HepG2 (cell line): ENCODE measurements around the gene PNN. TPM values are rescaled to one million over a fixed set of nuclear protein-coding genes. Genes with fewer than 3 reads are reported as not detected.

Source experiments
- AKNA ChIP-seq: sonication (generic); formaldehyde crosslinking; IDR thresholded peaks from 2 replicates; pipeline ENCODE4 v1.4.0; 2020; ENCODE audit warnings: missing genetic modification reagents, borderline replicate concordance
- ATF3 ChIP-seq: sonication (generic); formaldehyde crosslinking; IDR thresholded peaks from 2 replicates; pipeline ENCODE4 v1.4.0; 2020; ENCODE audit warnings: missing genetic modification reagents
- ATF4 ChIP-seq, 2 experiments: fragments of 450-650 bp in 1 of 2; sonication (generic) in 1 of 2; formaldehyde crosslinking; IDR thresholded peaks; 2 replicates each; pipeline versions ENCODE4 v1.5.0 to v1.8.0; 2020 to 2022; ENCODE audit warnings: mild to moderate bottlenecking in 1 of 2, missing genetic modification reagents in 1 of 2
- CCAR2 ChIP-seq: fragments of 200-400 bp; formaldehyde crosslinking; optimal IDR thresholded peaks from 2 replicates; pipeline ENCODE3; 2018; ENCODE audit warnings: low read depth, mild to moderate bottlenecking, low read length, moderate library complexity
- E2F1 ChIP-seq: sonication (generic); formaldehyde crosslinking; IDR thresholded peaks from 2 replicates; pipeline ENCODE4 v1.5.0; 2020; ENCODE audit warnings: missing genetic modification reagents
- ELF3 ChIP-seq: IDR thresholded peaks from 2 replicates; pipeline ENCODE4 v1.6.1; 2016; ENCODE audit warnings: missing genetic modification reagents, missing compliant biosample characterization
- FOXJ3 ChIP-seq: sonication (generic); formaldehyde crosslinking; IDR thresholded peaks from 2 replicates; pipeline ENCODE4 v1.4.0; 2020; ENCODE audit warnings: missing genetic modification reagents, mild to moderate bottlenecking, borderline replicate concordance
- HOXA3 ChIP-seq: sonication (generic); formaldehyde crosslinking; IDR thresholded peaks from 2 replicates; pipeline ENCODE4 v1.5.0; 2020; ENCODE audit warnings: missing genetic modification reagents
- MIXL1 ChIP-seq: IDR thresholded peaks from 2 replicates; pipeline ENCODE4 v1.6.1; 2016
- NFATC3 ChIP-seq: sonication (generic); formaldehyde crosslinking; IDR thresholded peaks from 2 replicates; pipeline ENCODE4 v1.5.1; 2020; ENCODE audit warnings: mild to moderate bottlenecking, missing genetic modification reagents
- PRPF4 ChIP-seq: fragments of 200-400 bp; formaldehyde crosslinking; IDR thresholded peaks from 2 replicates; pipeline ENCODE4 v1.6.1; 2016; ENCODE audit warnings: low read length, low read depth; ENCODE audit not compliant: poor library complexity, severe bottlenecking
- RAD51 ChIP-seq: fragments of 450-650 bp; IDR thresholded peaks from 2 replicates; pipeline ENCODE4 v1.6.1; 2016; ENCODE audit warnings: borderline replicate concordance
- RXRB ChIP-seq: IDR thresholded peaks from 2 replicates; pipeline ENCODE4 v1.6.1; 2016; ENCODE audit warnings: borderline replicate concordance, missing genetic modification reagents, missing compliant biosample characterization
- ZGPAT ChIP-seq: IDR thresholded peaks from 2 replicates; pipeline ENCODE4 v1.6.1; 2016; ENCODE audit warnings: mild to moderate bottlenecking
- ZIK1 ChIP-seq: sonication (generic); formaldehyde crosslinking; IDR thresholded peaks from 2 replicates; pipeline ENCODE4 v1.5.0; 2020; ENCODE audit warnings: mild to moderate bottlenecking, low read depth, missing genetic modification reagents, borderline replicate concordance
- ZNF160 ChIP-seq: sonication (generic); formaldehyde crosslinking; IDR thresholded peaks from 2 replicates; pipeline ENCODE4 v1.8.0; 2022; ENCODE audit warnings: mild to moderate bottlenecking, inconsistent platforms, missing genetic modification reagents
- ZNF225 ChIP-seq: sonication (generic); formaldehyde crosslinking; IDR thresholded peaks from 2 replicates; pipeline ENCODE4 v1.4.0; 2020; ENCODE audit warnings: mild to moderate bottlenecking, missing genetic modification reagents
- ZNF510 ChIP-seq: sonication (generic); formaldehyde crosslinking; IDR thresholded peaks from 2 replicates; pipeline ENCODE4 v1.4.0; 2020; ENCODE audit warnings: low read depth, mild to moderate bottlenecking, missing genetic modification reagents
- ZNF546 ChIP-seq: sonication (generic); formaldehyde crosslinking; conservative IDR thresholded peaks from 2 replicates; pipeline ENCODE4 v1.8.1; 2023; ENCODE audit warnings: mild to moderate bottlenecking, missing genetic modification reagents
- ZNF644 ChIP-seq: IDR thresholded peaks from 2 replicates; pipeline ENCODE4 v1.6.1; 2016; ENCODE audit warnings: low read depth
- ZNF7 ChIP-seq: IDR thresholded peaks from 2 replicates; pipeline ENCODE4 v1.6.1; 2016; ENCODE audit warnings: missing biosample characterization, missing genetic modification reagents
- polyA plus RNA-seq, 8 experiments: library from polyadenylated mRNA; depleted of rRNA in 3 of 8; stranded (reverse) in 7 of 8; unstranded in 1 of 8; fragments of >200 nt; fragmentation: Illumina TruSeq in 4 of 8; extraction: Trizol in 4 of 8; gene quantifications; 2 replicates each; pipeline versions ENCODE4 v1.2.1 to v1.2.3, GENCODE V29; 2011 to 2016; ENCODE audit warnings: low read depth in 4 of 8, missing spikeins in 1 of 8, mixed read lengths in 1 of 8; ENCODE audit not compliant: insufficient read depth in 1 of 8
- total RNA-seq, 5 experiments: library from RNA; depleted of rRNA; stranded (reverse); fragments of >200 nt; fragmentation: Illumina TruSeq; extraction: Trizol; gene quantifications; 2 replicates each; pipeline ENCODE4 v1.2.3, GENCODE V29; 2016; ENCODE audit warnings: low read depth in 1 of 5

PNN gene
- total and polyA plus RNA-seq, 2 of the 13 experiments (the other 11 are each of a cell fraction or from before 2014, with no cell fraction given), result 58.0 to 214 TPM

- TF ChIP-seq ZNF510 (CRISPR knock-in tag) (peak; percentile 18; the same call in 1 of the 2 replicates), AKNA (peak; percentile 19; the same call in 1 of the 2 replicates), ZIK1 (peak; percentile 42; the same call in 1 of the 2 replicates), NFATC3 (CRISPR knock-in tag) (peak; percentile 92; the same call in 1 of the 2 replicates), ATF3 (CRISPR knock-in tag) (no peak), RAD51 (no peak), E2F1 (CRISPR knock-in tag) (no peak), ZNF225 (CRISPR knock-in tag) (0 out of 2 replicates have a peak, but pooled peaks have one; percentile 88), ELF3 (CRISPR knock-in tag) (no peak; the same call in 1 of the 2 replicates), PRPF4 (no peak), MIXL1 (CRISPR knock-in tag) (no peak), ZNF546 (CRISPR knock-in tag) (0 out of 2 replicates have a peak, but pooled peaks have one; percentile 7), ZNF644 (CRISPR knock-in tag) (no peak), CCAR2 (no peak), FOXJ3 (no peak; the same call in 1 of the 2 replicates), ZNF7 (CRISPR knock-in tag) (no peak), ZGPAT (CRISPR knock-in tag) (peak; percentile 10; the same call in 1 of the 2 replicates), ZNF160 (CRISPR knock-in tag) (peak; percentile 24), RXRB (CRISPR knock-in tag) (no peak; the same call in 1 of the 2 replicates), HOXA3 (CRISPR knock-in tag) (no peak), ATF4 (CRISPR knock-in tag; IDR thresholded peaks at IDR 0.05) (no peak)
Measured at GRCh38 chr14:39175445-39176262, 600 bp downstream of the PNN start (continued).
